GM23248 (cell line): ENCODE data around the gene CATSPER1.

Source experiments
- EZH2 ChIP-seq: fragments of 200-600 bp; sonication (generic); IDR thresholded peaks from 2 replicates; pipeline ENCODE4 v1.6.1; 2018; ENCODE audit warnings: antibody characterized with exemption, mild to moderate bottlenecking; ENCODE audit not compliant: insufficient read depth, poor library complexity, severe bottlenecking
- EZH2phosphoT487 ChIP-seq: fragments of 200-600 bp; sonication (generic); IDR thresholded peaks from 2 replicates; pipeline ENCODE4 v1.6.1; 2018; ENCODE audit warnings: antibody characterized with exemption, moderate library complexity, mild to moderate bottlenecking, low read depth; ENCODE audit not compliant: insufficient read depth

DNA sequence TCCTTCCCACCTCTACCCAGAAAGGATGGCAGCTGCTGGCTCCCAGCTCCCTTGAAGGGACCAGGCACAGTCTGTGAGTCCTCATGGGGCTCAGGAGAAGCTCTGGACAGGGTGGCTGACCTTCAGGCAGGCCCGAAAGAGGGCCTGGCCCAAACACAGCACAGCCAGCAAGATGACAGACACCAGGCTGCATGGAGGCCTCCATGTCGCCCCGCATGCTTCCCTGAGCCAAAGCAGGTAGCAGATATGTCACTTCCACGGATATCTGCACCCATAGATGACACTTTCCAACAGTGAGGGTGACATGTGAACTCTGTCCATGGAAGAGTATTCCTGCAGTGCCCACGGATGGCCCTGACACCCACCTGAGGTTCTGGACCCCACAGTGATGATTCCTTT, 42.7 kb downstream of the CATSPER1 start:
- no peak for TF ChIP-seq EZH2
- TF ChIP-seq EZH2phosphoT487: no peak
